GM19438 (cell line): ENCODE measurements around the gene DUT.

Experiments used
- ATAC-seq: cut with Tn5 transposase; IDR thresholded peaks from one replicate; pipeline ENCODE4 v1.9.1; 2021; ENCODE audit warnings: low read depth; ENCODE audit not compliant: unreplicated experiment

Gene DUT

GRCh38 chr15:48330855-48331795 lies at the start of gene DUT:
Gene DUT (plus strand): TSS chr15:48331429. CDS start chr15:48331516, 87 bp downstream.
- ATAC-seq = peak; percentile 82

- no peak for ATAC-seq
These were observed 49.6 kb upstream of the DUT start for GRCh38 chr15:48281674-48282073.

DNA sequence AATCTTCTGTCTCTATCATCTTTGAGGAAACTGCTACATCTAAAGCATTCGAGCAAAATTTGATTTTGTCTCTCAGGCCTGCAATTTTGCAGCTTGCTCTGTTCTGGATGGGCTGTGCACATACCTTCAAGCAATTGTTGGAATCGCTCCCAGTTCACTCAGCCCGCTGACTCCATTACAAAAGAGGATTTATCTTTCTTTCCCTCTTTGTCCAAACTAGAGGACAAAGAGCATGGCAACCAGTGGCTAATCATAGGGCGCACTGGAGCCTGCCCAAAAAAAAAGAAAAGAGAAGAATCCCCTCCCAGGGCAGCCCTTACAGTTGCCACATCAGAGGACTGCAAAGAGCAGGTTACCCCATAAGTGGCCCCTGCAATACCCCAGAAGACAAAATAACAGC lies 49.0 kb upstream of the DUT start:
- ATAC-seq = no peak

GRCh38 chr15:48283396-48284145 lies 47.7 kb upstream of the DUT start:
- no peak for ATAC-seq

GRCh38 chr15:48285329-48286214 lies 45.7 kb upstream of the DUT start:
- no peak for ATAC-seq

DNA sequence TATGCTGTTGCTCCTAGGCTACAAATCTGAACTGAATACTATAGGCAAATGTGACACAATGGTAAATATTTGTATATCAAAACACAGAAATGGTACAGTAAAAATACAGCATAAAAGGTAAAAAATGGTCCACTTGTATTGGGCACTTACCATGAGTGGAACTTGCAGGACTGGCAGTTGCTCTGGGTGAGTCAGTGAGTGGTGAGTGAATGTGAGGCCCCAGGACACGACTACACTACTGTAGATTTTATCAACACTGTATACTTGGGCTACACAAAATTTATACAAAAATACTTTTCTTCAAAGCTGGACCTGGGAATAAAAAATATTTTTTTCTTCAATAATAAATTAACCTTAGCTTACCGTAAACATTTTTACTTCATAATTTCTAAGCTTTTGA lies 41.6 kb upstream of the DUT start:
- no peak for ATAC-seq

GRCh38 chr15:48292458-48292857 lies 38.8 kb upstream of the DUT start:
- no peak for ATAC-seq

- no peak for ATAC-seq
These were observed 33.6 kb upstream of the DUT start for GRCh38 chr15:48297668-48298067.

DNA sequence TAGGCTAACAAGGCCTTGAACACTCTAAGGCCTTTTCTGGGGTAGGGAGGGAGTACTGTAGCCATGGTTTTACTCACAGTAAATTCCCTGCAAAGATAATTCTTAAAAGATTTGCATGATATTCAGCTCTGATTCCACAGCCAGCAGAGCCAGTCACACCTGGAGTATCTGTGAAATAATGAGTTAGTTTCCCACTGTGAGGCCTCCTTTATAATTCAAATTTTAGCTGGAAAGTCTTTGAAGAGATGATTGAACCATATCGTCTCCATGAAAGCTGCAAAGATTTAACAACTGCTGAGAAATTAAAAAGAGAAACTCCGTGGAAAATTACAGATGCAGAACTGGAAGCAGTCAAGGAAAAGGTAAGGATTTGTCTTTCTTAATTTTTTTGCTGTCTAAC lies 32.3 kb upstream of the DUT start:
- ATAC-seq = no peak

DNA sequence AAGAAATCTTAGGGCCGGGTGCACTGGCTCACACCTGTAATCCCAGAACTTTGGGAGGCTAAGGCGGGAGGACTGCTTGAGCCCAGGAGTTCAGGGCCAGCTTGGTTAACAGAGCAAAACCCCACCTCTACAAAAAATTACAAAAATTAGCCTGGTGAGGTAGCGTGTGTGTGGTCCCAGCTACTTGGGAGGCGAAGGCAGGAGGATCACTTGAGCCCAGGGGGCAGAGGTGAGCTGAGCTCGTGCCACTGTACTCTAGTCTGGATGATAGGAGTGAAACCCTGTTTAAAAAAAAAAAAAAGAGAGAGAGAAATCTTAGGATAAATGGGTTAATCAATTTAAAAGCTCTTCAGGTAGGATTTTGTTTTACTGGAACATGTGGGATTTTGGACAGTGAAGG lies 31.2 kb upstream of the DUT start:
- ATAC-seq = no peak

DNA sequence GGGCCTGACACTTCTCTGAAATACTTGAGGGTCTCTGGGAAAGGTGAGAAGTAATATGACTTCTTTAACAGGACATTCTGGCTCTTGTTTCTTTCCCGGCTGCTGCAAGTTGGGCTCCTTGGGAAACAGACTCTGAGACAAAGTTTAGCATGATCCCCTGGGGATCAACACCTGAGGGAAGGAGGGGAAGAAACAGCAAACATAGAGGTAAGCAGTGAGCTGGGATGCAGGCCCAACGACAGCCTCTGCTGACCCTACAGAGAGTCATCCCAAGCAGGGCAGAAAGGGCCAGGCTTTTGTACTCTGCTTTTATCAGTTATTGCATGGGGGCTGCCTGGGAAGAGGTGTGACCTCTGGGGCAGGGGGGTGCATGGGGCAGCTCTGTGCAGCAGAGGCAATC lies 26.8 kb upstream of the DUT start:
- no peak for ATAC-seq

DNA sequence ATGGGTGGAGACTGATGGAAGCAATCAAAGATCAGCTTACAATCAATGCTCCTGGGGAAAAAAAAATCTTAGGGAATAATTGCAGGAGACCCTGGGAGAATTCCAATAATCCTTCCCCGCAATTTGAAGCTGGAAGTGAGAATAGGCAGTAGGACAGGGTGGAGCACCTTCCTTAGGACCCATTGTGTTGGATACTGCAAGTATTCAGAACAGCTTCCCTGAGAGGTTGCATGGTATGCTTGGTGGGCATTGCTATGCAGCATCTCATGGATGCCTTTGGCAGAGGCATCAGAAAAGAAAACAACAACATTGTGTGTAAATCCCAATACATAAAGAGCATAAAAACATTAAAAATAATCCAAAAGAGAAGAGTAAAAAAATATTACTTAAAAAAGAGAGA lies 24.6 kb upstream of the DUT start:
- no peak for ATAC-seq

DNA sequence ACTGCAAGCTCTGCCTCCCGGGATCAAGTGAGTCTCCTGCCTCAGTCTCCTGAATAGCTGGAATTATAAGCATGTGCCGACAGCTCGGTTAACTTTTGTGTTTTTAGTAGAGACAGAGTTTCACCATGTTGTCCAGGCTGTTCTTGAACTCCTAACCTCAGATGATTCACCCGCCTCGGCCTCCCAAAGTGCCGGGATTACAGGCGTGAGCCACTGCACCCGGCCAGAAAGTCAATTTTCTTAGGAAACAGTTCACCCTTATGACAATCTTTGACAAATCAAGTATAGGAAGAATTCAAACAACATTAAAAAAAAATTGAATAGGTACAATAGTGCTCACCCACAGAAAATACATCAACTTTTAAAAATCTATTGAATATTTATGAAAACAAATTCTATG lies 23.6 kb upstream of the DUT start:
- ATAC-seq = no peak

DNA sequence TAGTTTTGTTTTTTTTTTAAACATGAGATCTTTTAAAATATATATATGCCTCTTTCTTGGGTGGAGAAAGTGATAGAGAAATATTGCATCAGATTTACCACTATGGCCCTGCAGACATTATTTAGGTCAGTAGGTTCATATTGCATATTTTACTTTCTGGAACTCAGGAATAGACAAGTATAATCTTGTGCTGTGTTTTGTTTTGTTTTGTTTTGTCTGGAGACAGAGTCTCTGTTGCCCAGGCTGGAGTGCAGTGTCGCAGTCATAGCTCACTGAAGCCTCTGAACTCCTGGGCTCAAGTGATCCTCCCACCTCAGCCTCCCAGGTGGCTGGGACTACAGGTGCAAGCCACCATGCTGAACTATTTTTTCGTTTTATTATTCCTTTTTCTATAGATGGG lies 21.5 kb upstream of the DUT start:
- ATAC-seq = no peak

DNA sequence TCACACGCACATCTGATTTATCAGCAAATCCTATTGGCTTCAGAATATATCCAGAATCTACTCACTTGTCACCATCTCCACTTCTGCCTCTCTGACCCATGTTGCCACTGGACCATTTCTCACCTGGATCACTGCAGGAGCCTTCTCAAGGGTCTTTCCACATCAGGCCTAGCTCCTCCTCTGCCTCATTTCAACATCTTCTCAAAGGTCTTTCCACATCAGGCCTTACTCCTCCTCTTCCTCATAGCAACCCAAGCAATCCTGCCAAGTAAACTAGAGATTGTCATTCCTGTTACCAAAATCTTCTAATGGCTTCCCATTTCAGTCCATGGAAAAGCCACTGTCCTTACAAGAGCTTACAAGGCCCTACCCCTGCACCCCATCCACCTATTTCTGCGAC lies 18.0 kb upstream of the DUT start:
- no peak for ATAC-seq

DNA sequence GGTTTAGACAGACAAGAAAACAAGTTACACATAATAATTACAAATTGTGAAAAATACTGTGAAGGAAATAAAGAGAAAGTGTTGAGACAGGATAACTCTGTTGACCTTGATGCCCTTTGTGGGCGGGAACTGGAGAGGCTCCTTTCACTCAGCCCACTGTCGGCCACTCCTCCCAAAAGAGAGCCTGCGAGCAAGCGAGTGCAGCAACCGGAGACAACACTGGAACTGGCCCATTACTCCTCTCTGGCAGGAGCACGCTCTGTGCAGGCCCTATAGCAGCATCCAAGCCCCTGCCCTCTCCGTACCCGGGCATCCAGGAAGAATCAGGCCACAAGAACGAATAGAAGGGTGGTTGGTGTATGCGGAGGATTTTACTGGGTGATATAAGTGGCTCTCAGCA lies 16.2 kb upstream of the DUT start:
- no peak for ATAC-seq

DNA sequence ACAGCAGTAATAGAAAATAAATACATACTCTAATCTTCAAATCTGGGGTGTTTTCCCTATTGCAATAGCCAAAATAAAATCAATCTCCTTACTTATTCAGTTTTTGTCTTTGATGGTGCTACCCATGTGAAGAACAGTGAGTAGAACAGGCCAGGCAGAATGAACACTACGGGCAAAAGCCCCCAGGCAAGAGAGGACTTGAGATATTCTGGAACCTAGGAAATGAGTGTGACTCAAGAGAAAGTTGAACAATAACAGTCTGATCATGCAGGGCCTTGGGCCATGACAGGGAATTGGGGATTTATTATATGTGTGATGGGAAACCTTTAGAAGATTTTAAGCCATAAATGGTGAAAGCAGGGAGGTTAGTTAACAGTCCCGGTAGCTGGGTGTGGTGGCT lies 14.0 kb upstream of the DUT start:
- no peak for ATAC-seq

- ATAC-seq = no peak
These were observed 13.1 kb upstream of the DUT start for GRCh38 chr15:48318131-48318530.

DNA sequence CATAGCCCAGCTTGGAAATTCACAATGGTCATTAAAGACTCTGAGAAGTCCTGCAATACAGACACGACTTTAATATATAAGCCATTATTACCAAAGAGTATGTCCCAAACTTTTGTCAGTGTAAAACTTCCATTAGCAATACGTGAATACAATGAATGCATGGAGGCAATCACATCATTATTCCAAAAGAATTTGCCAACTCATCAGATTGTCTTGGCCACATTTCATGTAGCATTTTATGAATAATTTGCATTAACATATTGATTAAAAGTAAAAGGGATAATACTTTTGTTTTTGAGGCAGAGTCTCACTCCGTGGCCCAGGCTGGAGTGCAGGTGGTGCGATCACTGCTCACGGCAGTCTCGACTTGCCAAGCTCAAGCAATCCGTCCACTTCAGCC lies 7.9 kb upstream of the DUT start:
- ATAC-seq = no peak

GRCh38 chr15:48324949-48325348 lies 6.3 kb upstream of the DUT start:
- no peak for ATAC-seq

DNA sequence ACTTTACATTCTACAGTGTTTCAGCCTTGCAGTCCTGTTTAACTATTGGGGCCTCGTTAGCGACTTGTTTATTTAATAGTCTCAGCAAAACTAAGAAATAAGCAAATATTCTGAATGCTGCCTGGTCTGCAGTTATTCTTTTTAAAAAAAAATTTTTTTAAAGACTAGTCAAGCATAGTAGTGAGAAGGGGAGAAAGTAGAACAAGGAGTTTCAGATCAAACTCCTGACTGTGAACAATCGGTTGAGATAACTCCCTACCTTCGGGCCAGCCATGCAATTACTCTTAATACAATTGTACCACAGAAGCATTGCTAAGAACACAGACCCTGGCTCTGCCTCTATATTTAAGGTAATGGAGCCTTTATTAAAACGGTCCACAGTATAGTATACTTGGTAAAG lies 5.8 kb upstream of the DUT start:
- ATAC-seq = no peak
